Measurements from ENCODE around the gene CACNA1F.

DNA sequence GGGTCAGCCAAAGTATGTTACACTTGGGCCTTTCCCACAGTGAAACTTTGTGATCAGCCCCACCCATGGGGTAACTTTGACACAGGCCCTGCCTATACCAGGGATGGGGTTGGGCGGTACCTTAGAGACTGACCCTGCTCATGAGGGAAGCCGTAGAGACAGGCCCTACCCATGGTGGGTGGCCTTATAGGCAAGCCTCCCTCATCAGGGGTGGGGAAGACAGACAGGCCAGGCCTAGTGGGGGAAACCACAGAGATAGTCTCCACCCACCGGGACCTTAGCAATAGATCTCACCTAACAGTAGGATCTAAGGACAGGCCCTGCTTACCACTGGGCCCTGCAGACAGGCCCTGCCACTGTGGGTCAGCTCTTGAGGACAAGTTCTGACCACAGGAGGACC is 54.6 kb downstream of the CACNA1F start:
- TF ChIP-seq, protein P1, sequence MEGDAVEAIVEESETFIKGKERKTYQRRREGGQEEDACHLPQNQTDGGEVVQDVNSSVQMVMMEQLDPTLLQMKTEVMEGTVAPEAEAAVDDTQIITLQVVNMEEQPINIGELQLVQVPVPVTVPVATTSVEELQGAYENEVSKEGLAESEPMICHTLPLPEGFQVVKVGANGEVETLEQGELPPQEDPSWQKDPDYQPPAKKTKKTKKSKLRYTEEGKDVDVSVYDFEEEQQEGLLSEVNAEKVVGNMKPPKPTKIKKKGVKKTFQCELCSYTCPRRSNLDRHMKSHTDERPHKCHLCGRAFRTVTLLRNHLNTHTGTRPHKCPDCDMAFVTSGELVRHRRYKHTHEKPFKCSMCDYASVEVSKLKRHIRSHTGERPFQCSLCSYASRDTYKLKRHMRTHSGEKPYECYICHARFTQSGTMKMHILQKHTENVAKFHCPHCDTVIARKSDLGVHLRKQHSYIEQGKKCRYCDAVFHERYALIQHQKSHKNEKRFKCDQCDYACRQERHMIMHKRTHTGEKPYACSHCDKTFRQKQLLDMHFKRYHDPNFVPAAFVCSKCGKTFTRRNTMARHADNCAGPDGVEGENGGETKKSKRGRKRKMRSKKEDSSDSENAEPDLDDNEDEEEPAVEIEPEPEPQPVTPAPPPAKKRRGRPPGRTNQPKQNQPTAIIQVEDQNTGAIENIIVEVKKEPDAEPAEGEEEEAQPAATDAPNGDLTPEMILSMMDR (IDR thresholded peaks at IDR 0.05): no peak
- TF ChIP-seq POLR2AphosphoS5 (IDR thresholded peaks at IDR 0.05) (no peak), POLR2A (IDR thresholded peaks at IDR 0.05) (no peak), EP300 (IDR thresholded peaks at IDR 0.05) (no peak)

Data from suprapubic skin (tissue), 4 donors.